ENCODE results near the gene MED27.
A peak's percentile ranks its signal among the peaks of the same experiment; 100 is the strongest.

MED27 gene

GRCh38 chr9:131831380-131832165, 248.1 kb downstream of the MED27 start:
- H3K27ac Mint-ChIP-seq = no peak overlapping the region
- H3K4me3 Mint-ChIP-seq = no peak overlapping the region
- H3K4me1 Mint-ChIP-seq = peaks cover 9% of the 10 kb centered on the region
- no peaks in the 10 kb centered on the region for H3K36me3 Mint-ChIP-seq
- peaks cover 54% of the 10 kb centered on the region for H3K27me3 Mint-ChIP-seq
- ATAC-seq = no peak
- peaks cover 7% of the 10 kb centered on the region for H3K9me3 Mint-ChIP-seq

GRCh38 chr9:131827821-131828369, 251.8 kb downstream of the MED27 start:
- peaks cover 8% of the 10 kb centered on the region for H3K4me1 Mint-ChIP-seq
- no peak for ATAC-seq
- no peaks in the 10 kb centered on the region for H3K36me3 Mint-ChIP-seq
- no peak overlapping the region for H3K27ac Mint-ChIP-seq
- H3K27me3 Mint-ChIP-seq = peaks cover 65% of the 10 kb centered on the region
- H3K9me3 Mint-ChIP-seq = no peaks in the 10 kb centered on the region
- no peak overlapping the region for H3K4me3 Mint-ChIP-seq

- Mint-ChIP-seq H3K27ac (no peak overlapping the region), H3K36me3 (no peaks in the 10 kb centered on the region), H3K4me1 (no peaks in the 10 kb centered on the region), H3K9me3 (no peaks in the 10 kb centered on the region), H3K27me3 (peaks cover 63% of the 10 kb centered on the region), H3K4me3 (no peak overlapping the region)
- ATAC-seq = no peak
Observed at GRCh38 chr9:131826966-131827525, 252.6 kb downstream of the MED27 start.

- no peaks in the 10 kb centered on the region for H3K4me1 Mint-ChIP-seq
- no peak for ATAC-seq
- no peak overlapping the region for H3K4me3 Mint-ChIP-seq
- H3K27me3 Mint-ChIP-seq = peaks cover 63% of the 10 kb centered on the region
- H3K36me3 Mint-ChIP-seq = no peaks in the 10 kb centered on the region
- H3K27ac Mint-ChIP-seq = no peak overlapping the region
- H3K9me3 Mint-ChIP-seq = no peaks in the 10 kb centered on the region
Observed at GRCh38 chr9:131826053-131826452, 253.6 kb downstream of the MED27 start.

- Mint-ChIP-seq H3K9me3 (no peaks in the 10 kb centered on the region), H3K4me1 (no peaks in the 10 kb centered on the region), H3K4me3 (no peak overlapping the region), H3K27me3 (peaks cover 69% of the 10 kb centered on the region), H3K27ac (no peak overlapping the region), H3K36me3 (no peaks in the 10 kb centered on the region)
- ATAC-seq = no peak
Observed at GRCh38 chr9:131824953-131825495, 254.6 kb downstream of the MED27 start.

GRCh38 chr9:131824155-131824594, 255.5 kb downstream of the MED27 start:
- Mint-ChIP-seq H3K4me3 (no peak overlapping the region), H3K27ac (no peak overlapping the region), H3K4me1 (no peaks in the 10 kb centered on the region), H3K27me3 (peaks cover 71% of the 10 kb centered on the region), H3K9me3 (no peaks in the 10 kb centered on the region), H3K36me3 (no peaks in the 10 kb centered on the region)
- ATAC-seq = peak; percentile 7

GRCh38 chr9:131823701-131824146, 255.9 kb downstream of the MED27 start:
- Mint-ChIP-seq H3K27me3 (peaks cover 66% of the 10 kb centered on the region), H3K4me3 (no peak overlapping the region), H3K36me3 (no peaks in the 10 kb centered on the region), H3K9me3 (no peaks in the 10 kb centered on the region), H3K4me1 (no peaks in the 10 kb centered on the region), H3K27ac (no peak overlapping the region)
- ATAC-seq = no peak

GRCh38 chr9:131818089-131818488, 261.6 kb downstream of the MED27 start:
- Mint-ChIP-seq H3K27me3 (peaks cover 57% of the 10 kb centered on the region), H3K9me3 (no peaks in the 10 kb centered on the region), H3K4me3 (no peak overlapping the region), H3K36me3 (no peaks in the 10 kb centered on the region), H3K27ac (no peak overlapping the region), H3K4me1 (no peaks in the 10 kb centered on the region)
- no peak for ATAC-seq

GRCh38 chr9:131817627-131818026, 262.0 kb downstream of the MED27 start:
- Mint-ChIP-seq H3K9me3 (no peaks in the 10 kb centered on the region), H3K4me3 (no peak overlapping the region), H3K27ac (no peak overlapping the region), H3K36me3 (no peaks in the 10 kb centered on the region), H3K27me3 (peaks cover 62% of the 10 kb centered on the region), H3K4me1 (no peaks in the 10 kb centered on the region)
- no peak for ATAC-seq

GRCh38 chr9:131817073-131817472, 262.6 kb downstream of the MED27 start:
- Mint-ChIP-seq H3K27ac (no peak overlapping the region), H3K4me1 (no peaks in the 10 kb centered on the region), H3K36me3 (no peaks in the 10 kb centered on the region), H3K27me3 (peaks cover 66% of the 10 kb centered on the region), H3K4me3 (no peak overlapping the region), H3K9me3 (no peaks in the 10 kb centered on the region)
- ATAC-seq = no peak

- Mint-ChIP-seq H3K36me3 (no peaks in the 10 kb centered on the region), H3K27me3 (peaks cover 74% of the 10 kb centered on the region), H3K27ac (no peak overlapping the region), H3K4me3 (no peak overlapping the region), H3K9me3 (no peaks in the 10 kb centered on the region), H3K4me1 (no peaks in the 10 kb centered on the region)
- ATAC-seq = no peak
Observed at GRCh38 chr9:131815970-131816873, 263.4 kb downstream of the MED27 start.

- H3K27ac Mint-ChIP-seq = no peak overlapping the region
- no peak overlapping the region for H3K4me3 Mint-ChIP-seq
- H3K4me1 Mint-ChIP-seq = no peaks in the 10 kb centered on the region
- no peaks in the 10 kb centered on the region for H3K36me3 Mint-ChIP-seq
- H3K9me3 Mint-ChIP-seq = no peaks in the 10 kb centered on the region
- no peak for ATAC-seq
- H3K27me3 Mint-ChIP-seq = peaks cover 78% of the 10 kb centered on the region
Observed at GRCh38 chr9:131814707-131815106, 265.0 kb downstream of the MED27 start.

- Mint-ChIP-seq H3K27me3 (peaks cover 88% of the 10 kb centered on the region), H3K27ac (no peak overlapping the region), H3K9me3 (no peaks in the 10 kb centered on the region), H3K4me3 (no peak overlapping the region), H3K4me1 (no peaks in the 10 kb centered on the region), H3K36me3 (no peaks in the 10 kb centered on the region)
- ATAC-seq = no peak
Observed at GRCh38 chr9:131813116-131813515, 266.6 kb downstream of the MED27 start.

GRCh38 chr9:131812116-131812790, 267.4 kb downstream of the MED27 start:
- no peaks in the 10 kb centered on the region for H3K4me1 Mint-ChIP-seq
- peaks cover 91% of the 10 kb centered on the region for H3K27me3 Mint-ChIP-seq
- H3K4me3 Mint-ChIP-seq = no peak overlapping the region
- no peak overlapping the region for H3K27ac Mint-ChIP-seq
- no peak for ATAC-seq
- H3K9me3 Mint-ChIP-seq = no peaks in the 10 kb centered on the region
- H3K36me3 Mint-ChIP-seq = no peaks in the 10 kb centered on the region
